IMR-90 (cell line): ENCODE measurements around the gene PFAS. TPM values are rescaled to one million over a fixed set of nuclear protein-coding genes. Genes with fewer than 3 reads are reported as not detected.

ENCODE experiments used
- ATAC-seq: fragments of 200-7000 bp; cut with Tn5 transposase; 2 replicates; pipeline ENCODE4 v1.9.1; 2020; ENCODE audit warnings: low read depth, mild to moderate bottlenecking, moderate library complexity
- BruUV-seq: library from RNA; stranded (reverse); fragments of 400-500 nt; replicated peaks from 2 replicates; lab custom pipeline; 2021; lab: Mats Ljungman, UMichigan
- CTCF ChIA-PET: fragments of 300-600 bp; formaldehyde crosslinking; extraction: SDS; loops from one replicate; lab custom pipeline; 2021; ENCODE audit warnings: antibody characterized with exemption; lab: Yijun Ruan, JAX
- POLR2A ChIA-PET: fragments of 300-600 bp; sonication (Branson Sonifier 250); formaldehyde crosslinking; loops from one replicate; lab custom pipeline; 2022; ENCODE audit warnings: antibody characterized with exemption; ENCODE audit not compliant: unreplicated experiment; lab: Charles Lee
- DNase-seq: peaks from one replicate; pipeline ENCODE4 v3.0.0; 2013
- H2AFZ ChIP-seq: replicated peaks from 2 replicates; pipeline ENCODE3; 2013; ENCODE audit warnings: low read length, mild to moderate bottlenecking; ENCODE audit not compliant: poor library complexity
- H2AK5ac ChIP-seq: 2 replicates; pipeline ENCODE4 v1.6.1; 2013; ENCODE audit warnings: low read depth, low read length, inconsistent platforms
- H2AK9ac ChIP-seq: replicated peaks from 2 replicates; pipeline ENCODE3; 2013; ENCODE audit warnings: mild to moderate bottlenecking, low read depth, low read length, moderate library complexity; ENCODE audit not compliant: poor library complexity
- H2BK120ac ChIP-seq: 2 replicates; pipeline ENCODE4 v1.6.1; 2013; ENCODE audit warnings: low read depth, low read length, inconsistent platforms
- H2BK15ac ChIP-seq: 3 replicates; pipeline ENCODE4 v1.6.1; 2013; ENCODE audit warnings: low read depth, low read length, inconsistent platforms
- H2BK20ac ChIP-seq: 2 replicates; pipeline ENCODE4 v1.6.1; 2013; ENCODE audit warnings: low read depth, mild to moderate bottlenecking, inconsistent platforms, low read length, moderate library complexity
- H2BK5ac ChIP-seq: 2 replicates; pipeline ENCODE4 v1.6.1; 2013; ENCODE audit warnings: mild to moderate bottlenecking, low read depth, low read length, inconsistent platforms; ENCODE audit not compliant: poor library complexity, severe bottlenecking
- H3K14ac ChIP-seq: replicated peaks from 2 replicates; pipeline ENCODE4 v1.6.1; 2013; ENCODE audit warnings: low read depth, low read length, inconsistent platforms
- H3K18ac ChIP-seq: 2 replicates; pipeline ENCODE4 v1.6.1; 2013; ENCODE audit warnings: low read depth, low read length, control low read depth
- H3K23ac ChIP-seq: 2 replicates; pipeline ENCODE4 v1.6.1; 2013; ENCODE audit warnings: low read depth, low read length, inconsistent platforms
- H3K27ac ChIP-seq: 2 replicates; pipeline ENCODE4 v1.5.1; 2013; ENCODE audit warnings: mild to moderate bottlenecking, control low read depth, low read length; ENCODE audit not compliant: insufficient read depth
- H3K27me3 ChIP-seq: 2 replicates; pipeline ENCODE4 v1.6.1; 2013; ENCODE audit warnings: low read length; ENCODE audit not compliant: control insufficient read depth, insufficient read depth
- H3K36me3 ChIP-seq: 2 replicates; pipeline ENCODE4 v1.6.1; 2013; ENCODE audit warnings: low read length, mixed read lengths; ENCODE audit not compliant: control insufficient read depth, insufficient read depth
- H3K4ac ChIP-seq: 2 replicates; pipeline ENCODE4 v1.6.1; 2013; ENCODE audit warnings: low read depth, low read length, inconsistent platforms
- H3K4me1 ChIP-seq: 2 replicates; pipeline ENCODE4 v1.6.1; 2013; ENCODE audit warnings: low read length, mixed read lengths; ENCODE audit not compliant: control insufficient read depth, insufficient read depth
- H3K4me2 ChIP-seq: 2 replicates; pipeline ENCODE4 v1.6.1; 2013; ENCODE audit warnings: low read depth, mild to moderate bottlenecking, control low read depth, low read length, moderate library complexity
- H3K4me3 ChIP-seq: 2 replicates; pipeline ENCODE4 v1.5.1; 2013; ENCODE audit warnings: low read depth, mild to moderate bottlenecking, control low read depth, low read length, moderate library complexity; ENCODE audit not compliant: insufficient read depth
- H3K56ac ChIP-seq: 2 replicates; pipeline ENCODE4 v1.6.1; 2013; ENCODE audit warnings: low read length, inconsistent platforms; ENCODE audit not compliant: insufficient read depth; ENCODE audit errors: extremely low read depth
- H3K79me1 ChIP-seq, 2 experiments: 2 replicates each; pipeline ENCODE4 v1.6.1; 2013; ENCODE audit warnings: low read length in 2 of 2, inconsistent platforms in 1 of 2, low read depth in 1 of 2
- H3K9ac ChIP-seq: 2 replicates; pipeline ENCODE4 v1.6.1; 2013; ENCODE audit warnings: low read depth, low read length, control low read depth
- H3K9me1 ChIP-seq: 2 replicates; pipeline ENCODE4 v1.6.1; 2013; ENCODE audit warnings: low read length, inconsistent platforms; ENCODE audit not compliant: insufficient read depth
- H3K9me3 ChIP-seq: 2 replicates; pipeline ENCODE4 v1.6.1; 2013; ENCODE audit warnings: low read length; ENCODE audit not compliant: control insufficient read depth, insufficient read depth
- H4K20me1 ChIP-seq: 2 replicates; pipeline ENCODE4 v1.6.1; 2013; ENCODE audit warnings: low read length, inconsistent platforms; ENCODE audit not compliant: insufficient read depth
- H4K5ac ChIP-seq: 2 replicates; pipeline ENCODE4 v1.6.1; 2013; ENCODE audit warnings: mild to moderate bottlenecking, low read depth, low read length, control low read depth
- H4K8ac ChIP-seq, 2 experiments: 2 replicates each; pipeline ENCODE4 v1.6.1; 2013; ENCODE audit warnings: low read depth in 2 of 2, low read length in 2 of 2, control low read depth in 1 of 2, inconsistent platforms in 1 of 2
- H4K91ac ChIP-seq: 2 replicates; pipeline ENCODE4 v1.6.1; 2013; ENCODE audit warnings: low read depth, low read length, inconsistent platforms; ENCODE audit not compliant: insufficient read depth
- POLR2A ChIP-seq: IDR thresholded peaks from 2 replicates; pipeline ENCODE4 v1.6.1; 2012; ENCODE audit warnings: mild to moderate bottlenecking, low read depth, low read length
- WGBS, 2 experiments: methylation state at CpG; one replicate each; pipeline versions ENCODE4 v1.1.5 to v1.1.7; 2013; ENCODE audit warnings: missing lambda C conversion rate in 2 of 2; ENCODE audit not compliant: insufficient read length in 1 of 2; ENCODE audit errors: extremely low coverage in 2 of 2; 5-methylcytosine and 5-hydroxymethylcytosine counted together
- dilution Hi-C: fragments of 300-500 bp; cut with HindIII; formaldehyde crosslinking; loops from one replicate; pipeline ENCODE4 v1.14.3; 2018; ENCODE audit warnings: low sequenced_read_pairs; ENCODE audit not compliant: unreplicated experiment
- in situ Hi-C: fragments of 300-500 bp; cut with MboI; formaldehyde crosslinking; loops from 3 replicates; pipeline ENCODE4 v1.14.3; 2019; ENCODE audit warnings: low sequenced_read_pairs, inconsistent platforms, mixed read lengths
- intact Hi-C: fragments of 100-400 bp; cut with micrococcal nuclease; formaldehyde crosslinking; loops from 2 replicates; pipeline ENCODE4 v1.10.0; 2022
- polyA plus RNA-seq, 3 experiments: library from polyadenylated mRNA; depleted of rRNA; stranded (reverse); fragments of >200 nt; gene quantifications; 2 replicates each; pipeline ENCODE4 v1.2.3, GENCODE V29; 2012; ENCODE audit warnings: low replicate concordance in 1 of 3
- total RNA-seq: library from RNA; depleted of rRNA; stranded (reverse); fragments of >200 nt; gene quantifications from 2 replicates; pipeline ENCODE4 v1.2.3, GENCODE V29; 2012
- TF ChIP-seq, protein P1 (sequence below): fragments of 150-350 bp; IDR thresholded peaks from 2 replicates; pipeline ENCODE4 v1.6.1; 2017; ENCODE audit warnings: mild to moderate bottlenecking, antibody characterized with exemption, low read length, low read depth

PFAS gene
- total and polyA plus RNA-seq, 2 of the 4 experiments (the other 2 are of a cell fraction): 20.7 to 26.2 TPM

DNA sequence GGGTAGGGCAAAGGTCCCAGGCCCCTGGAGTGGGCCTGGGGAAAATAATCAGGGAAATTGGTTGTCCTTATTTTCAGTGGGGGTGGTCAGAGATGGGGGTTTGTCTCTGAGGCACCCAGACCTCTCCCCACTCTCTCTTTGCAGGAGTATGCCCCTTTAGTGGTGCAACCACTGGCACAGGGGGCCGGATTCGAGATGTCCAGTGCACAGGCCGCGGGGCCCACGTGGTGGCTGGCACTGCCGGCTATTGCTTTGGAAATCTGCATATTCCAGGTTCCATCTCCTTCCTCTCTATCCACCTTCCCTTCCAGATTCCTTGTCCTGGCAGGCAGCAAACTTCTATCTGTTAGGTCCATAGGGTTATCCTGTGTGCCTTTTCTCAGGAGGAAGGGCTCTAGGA, 7.6 kb downstream of the PFAS start:
- dilution Hi-C loops: no loop called here
- no peaks in the 10 kb centered on the region for H3K9me3 ChIP-seq
- in situ Hi-C loops: no loop called here
- H3K56ac ChIP-seq: no peak overlapping the region
- H3K18ac ChIP-seq: no peak overlapping the region
- no peak overlapping the region for H3K4me3 ChIP-seq
- H2AFZ ChIP-seq: no peak overlapping the region
- H3K9me1 ChIP-seq: no peaks in the 10 kb centered on the region
- BruUV-seq: no TSS peak
- H2BK20ac ChIP-seq: no peak overlapping the region
- H3K23ac ChIP-seq: no peak overlapping the region
- H4K20me1 ChIP-seq: no peaks in the 10 kb centered on the region
- no peak for TF ChIP-seq POLR2A
- TF ChIP-seq, protein P1, sequence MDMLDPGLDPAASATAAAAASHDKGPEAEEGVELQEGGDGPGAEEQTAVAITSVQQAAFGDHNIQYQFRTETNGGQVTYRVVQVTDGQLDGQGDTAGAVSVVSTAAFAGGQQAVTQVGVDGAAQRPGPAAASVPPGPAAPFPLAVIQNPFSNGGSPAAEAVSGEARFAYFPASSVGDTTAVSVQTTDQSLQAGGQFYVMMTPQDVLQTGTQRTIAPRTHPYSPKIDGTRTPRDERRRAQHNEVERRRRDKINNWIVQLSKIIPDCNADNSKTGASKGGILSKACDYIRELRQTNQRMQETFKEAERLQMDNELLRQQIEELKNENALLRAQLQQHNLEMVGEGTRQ: no peak
- no peak overlapping the region for H2AK9ac ChIP-seq
- no CpG with 5 or more reads among the region's 6 CpGs for WGBS, 2 experiments
- H2BK15ac ChIP-seq: no peak overlapping the region
- POLR2A ChIA-PET: no interaction called here
- H3K4ac ChIP-seq: no peak overlapping the region
- no peak overlapping the region for H3K27ac ChIP-seq
- H2AK5ac ChIP-seq: no peak overlapping the region
- peaks cover 5 to 6% of the 10 kb centered on the region in 2 experiments; a peak in 2 of 4 replicates for H3K79me1 ChIP-seq
- H4K91ac ChIP-seq: no peak overlapping the region
- no peak for DNase-seq
- peaks cover 30% of the 10 kb centered on the region for H3K36me3 ChIP-seq
- H3K9ac ChIP-seq: no peak overlapping the region
- no peaks in the 10 kb centered on the region for H3K4me1 ChIP-seq
- CTCF ChIA-PET: no interaction called here
- no peak overlapping the region for H2BK5ac ChIP-seq
- ATAC-seq: no peak
- no peak overlapping the region for H2BK120ac ChIP-seq
- H3K27me3 ChIP-seq: no peaks in the 10 kb centered on the region
- H4K8ac ChIP-seq: no peak overlapping the region
- H3K14ac ChIP-seq: no peak overlapping the region
- no peak overlapping the region for H3K4me2 ChIP-seq
- H4K5ac ChIP-seq: no peak overlapping the region
- intact Hi-C loops: no loop called here
